Measurements from ENCODE around the gene NUMA1. TPM values are rescaled to one million over a fixed set of nuclear protein-coding genes. Genes with fewer than 3 reads are reported as not detected.

NUMA1 gene
- total RNA-seq, 1 donor from 2014 or later, result 86.0 TPM

DNA sequence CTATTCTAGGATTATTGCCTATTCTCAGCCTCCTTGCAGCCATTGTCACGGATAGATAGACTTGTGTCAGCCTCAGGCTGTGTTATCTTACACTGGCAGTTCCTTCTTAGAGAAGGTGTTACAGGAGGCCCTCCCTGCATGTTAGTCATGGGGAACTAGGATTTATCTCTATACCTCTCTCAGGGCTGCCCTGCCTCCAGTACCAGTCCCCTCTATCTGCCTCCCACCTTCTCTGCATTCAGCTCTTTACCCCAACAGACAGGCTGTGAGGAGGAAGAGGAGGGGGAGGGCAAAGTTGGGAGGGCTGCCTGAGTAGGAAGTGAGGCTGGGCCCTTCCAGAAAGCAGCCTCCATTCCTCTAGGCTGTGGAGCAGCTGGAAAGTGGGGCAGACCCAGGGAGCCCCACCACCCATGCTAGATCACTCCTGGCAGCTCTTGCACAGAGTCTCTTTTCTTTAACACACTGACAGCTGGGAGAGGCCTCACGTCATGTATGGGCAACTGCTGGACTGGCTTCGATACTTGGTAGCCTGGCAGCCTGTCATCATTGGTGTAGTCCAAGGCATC is 84.5 kb downstream of the NUMA1 start:
- DNase-seq (ENCODE audit: low spot score), result peak; percentile 55
- intact Hi-C loops (cut with DNase I), result no loop called here

GRCh38 chr11:71994786-71995185 is 85.6 kb downstream of the NUMA1 start:
- no peak for DNase-seq (ENCODE audit: low spot score)
- intact Hi-C loops (cut with DNase I), result no loop called here

- intact Hi-C loops (cut with DNase I), result no loop called here
- DNase-seq (ENCODE audit: low spot score), result no peak
These were observed 88.1 kb downstream of the NUMA1 start for GRCh38 chr11:71992136-71992730.

DNA sequence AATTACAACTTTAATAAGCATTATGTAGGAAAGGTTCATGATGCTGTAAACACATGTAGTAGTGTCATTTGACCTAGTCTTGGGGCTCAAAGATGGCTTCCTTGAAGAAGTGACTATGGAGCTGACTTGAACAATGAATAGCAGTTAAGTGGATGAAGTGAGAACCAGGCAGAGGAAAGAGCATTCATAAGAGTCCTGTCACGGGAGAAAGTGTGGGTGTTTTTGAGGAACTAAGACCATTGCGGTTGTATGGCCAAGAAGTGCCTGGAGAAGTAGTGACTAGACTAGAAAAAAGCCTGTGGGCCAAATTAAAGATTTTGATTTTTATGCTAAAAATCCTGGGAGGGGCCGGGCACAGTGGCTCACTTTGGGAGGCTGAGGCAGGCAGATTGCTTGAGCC is 88.8 kb downstream of the NUMA1 start:
- DNase-seq (ENCODE audit: low spot score), result no peak
- intact Hi-C loops (cut with DNase I), result no loop called here

GRCh38 chr11:71990701-71991100 is 89.6 kb downstream of the NUMA1 start:
- no peak for DNase-seq (ENCODE audit: low spot score)
- intact Hi-C loops (cut with DNase I), result no loop called here

GRCh38 chr11:71988050-71988449 is 92.3 kb downstream of the NUMA1 start:
- no peak for DNase-seq (ENCODE audit: low spot score)
- intact Hi-C loops (cut with DNase I), result no loop called here

- intact Hi-C loops (cut with DNase I), result no loop called here
- no peak for DNase-seq (ENCODE audit: low spot score)
These were observed 92.8 kb downstream of the NUMA1 start for GRCh38 chr11:71987521-71987920.

GRCh38 chr11:71986131-71986530 is 94.2 kb downstream of the NUMA1 start:
- intact Hi-C loops (cut with DNase I), result no loop called here
- DNase-seq (ENCODE audit: low spot score), result no peak

GRCh38 chr11:71979602-71980001 is 100.7 kb downstream of the NUMA1 start:
- intact Hi-C loops (cut with DNase I), result loop anchor here (5.0 kb wide), 2 partner anchors 168 to 448 kb away; no protein-coding TSS in a partner anchor
- no peak for DNase-seq (ENCODE audit: low spot score)

- DNase-seq (ENCODE audit: low spot score), result no peak
- intact Hi-C loops (cut with DNase I), result loop anchor here (5.0 kb wide), 2 partner anchors 168 to 448 kb away; no protein-coding TSS in a partner anchor
These were observed 101.2 kb downstream of the NUMA1 start for GRCh38 chr11:71979094-71979493.

DNA sequence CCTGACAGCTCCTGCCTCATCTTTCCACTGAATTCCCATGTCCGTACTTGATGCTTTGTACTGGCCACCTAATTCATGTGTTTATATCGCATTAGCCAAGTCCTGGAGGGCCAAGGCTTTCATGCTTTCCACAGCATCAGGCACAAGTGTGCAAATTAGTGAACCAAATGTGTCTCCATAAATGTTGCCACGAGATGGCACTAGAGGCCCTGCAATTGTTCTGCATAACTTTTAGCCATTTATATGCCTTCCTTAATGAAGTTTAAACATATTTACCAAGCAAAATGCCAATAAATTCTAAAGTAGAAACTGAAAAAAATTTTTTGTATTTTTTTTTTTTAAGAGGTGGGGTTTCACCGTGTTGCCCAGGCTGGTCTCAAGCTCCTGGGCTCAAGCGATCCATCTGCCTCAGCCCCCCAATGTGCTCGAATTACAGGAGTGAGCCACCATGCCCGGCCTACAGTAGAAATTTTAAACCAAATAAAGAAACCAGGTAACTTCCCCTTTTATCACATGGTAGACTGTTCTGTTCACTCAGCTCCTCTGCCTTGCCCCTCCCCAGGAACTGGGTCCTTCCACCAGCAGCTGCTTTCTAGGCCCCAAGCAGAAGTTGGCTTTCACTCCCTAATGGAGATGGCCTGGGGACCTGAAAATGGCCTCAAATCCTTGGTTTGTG is 102.5 kb downstream of the NUMA1 start:
- intact Hi-C loops (cut with DNase I), result loop anchor here (2.0 to 5.0 kb wide), 3 partner anchors 113 to 449 kb away; no protein-coding TSS in a partner anchor
- DNase-seq (ENCODE audit: low spot score), result no peak

GRCh38 chr11:71977090-71977489 is 103.3 kb downstream of the NUMA1 start:
- DNase-seq (ENCODE audit: low spot score), result no peak
- intact Hi-C loops (cut with DNase I), result loop anchor here (2.0 to 5.0 kb wide), 3 partner anchors 114 to 450 kb away; no protein-coding TSS in a partner anchor

DNA sequence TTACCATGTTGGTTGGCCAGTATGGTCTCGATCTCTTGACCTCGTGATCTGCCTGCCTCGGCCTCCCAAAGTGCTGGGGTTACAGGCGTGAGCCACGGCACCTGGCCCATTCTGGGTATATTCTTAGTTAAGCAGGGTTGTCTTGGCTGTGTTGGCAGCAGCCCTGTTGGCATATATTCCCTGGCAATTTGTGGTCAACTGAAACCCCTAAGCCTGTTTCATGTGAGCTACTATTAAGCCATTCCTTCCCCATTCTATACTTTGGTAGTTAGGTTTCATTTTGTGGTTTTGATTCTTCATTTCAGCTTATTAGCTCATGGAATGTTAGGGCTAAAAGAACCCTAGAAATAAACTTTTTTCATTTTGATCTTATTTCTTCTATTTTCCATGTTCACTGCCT is 103.8 kb downstream of the NUMA1 start:
- no peak for DNase-seq (ENCODE audit: low spot score)
- intact Hi-C loops (cut with DNase I), result loop anchor here (2.0 to 5.0 kb wide), 3 partner anchors 114 to 451 kb away; no protein-coding TSS in a partner anchor

DNA sequence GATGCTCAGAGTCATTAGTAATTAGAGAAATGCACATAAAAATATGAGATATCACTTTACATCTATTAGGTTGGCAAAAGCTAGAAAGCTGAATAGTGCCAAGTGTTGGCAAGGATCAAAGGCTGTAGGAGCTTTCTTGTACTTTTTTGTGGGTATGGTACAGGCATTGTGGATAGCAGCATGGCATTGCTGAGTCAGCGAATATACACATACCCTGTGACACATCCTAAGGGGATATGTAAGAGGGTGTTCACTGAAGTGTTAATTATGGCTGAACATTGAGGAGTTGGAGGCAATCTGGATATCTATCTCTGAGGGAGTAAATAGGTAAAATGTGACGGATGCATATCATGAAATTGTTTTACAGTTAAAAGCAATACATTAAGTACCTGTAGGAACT is 108.7 kb downstream of the NUMA1 start:
- intact Hi-C loops (cut with DNase I), result no loop called here

DNA sequence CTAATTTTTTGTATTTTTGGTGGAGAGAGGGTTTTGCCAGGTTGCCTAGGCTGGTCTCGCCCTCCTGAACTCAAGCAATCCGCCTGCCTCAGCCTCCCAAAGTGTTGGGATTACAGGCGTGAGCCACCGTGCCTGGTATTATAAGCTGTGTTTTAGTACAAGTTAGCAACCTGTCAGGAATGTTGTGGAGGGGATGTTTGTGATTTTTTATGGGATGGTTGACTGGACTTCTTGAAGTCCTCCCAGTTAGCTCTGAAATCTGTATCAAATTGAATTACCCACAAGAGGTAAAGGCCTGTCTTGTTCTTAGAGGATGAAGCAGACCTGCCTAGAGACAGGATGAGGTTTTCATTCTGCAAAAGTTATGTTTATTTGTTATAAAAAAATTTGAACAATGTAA is 115.7 kb downstream of the NUMA1 start:
- no peak for DNase-seq (ENCODE audit: low spot score)
- intact Hi-C loops (cut with DNase I), result no loop called here

More for the DNA sequence above, 108.7 kb downstream of the NUMA1 start:
- DNase-seq (ENCODE audit: low spot score), result no peak

- no peak for DNase-seq (ENCODE audit: low spot score)
- intact Hi-C loops (cut with DNase I), result no loop called here
These were observed 116.9 kb downstream of the NUMA1 start for GRCh38 chr11:71963468-71963867.

DNA sequence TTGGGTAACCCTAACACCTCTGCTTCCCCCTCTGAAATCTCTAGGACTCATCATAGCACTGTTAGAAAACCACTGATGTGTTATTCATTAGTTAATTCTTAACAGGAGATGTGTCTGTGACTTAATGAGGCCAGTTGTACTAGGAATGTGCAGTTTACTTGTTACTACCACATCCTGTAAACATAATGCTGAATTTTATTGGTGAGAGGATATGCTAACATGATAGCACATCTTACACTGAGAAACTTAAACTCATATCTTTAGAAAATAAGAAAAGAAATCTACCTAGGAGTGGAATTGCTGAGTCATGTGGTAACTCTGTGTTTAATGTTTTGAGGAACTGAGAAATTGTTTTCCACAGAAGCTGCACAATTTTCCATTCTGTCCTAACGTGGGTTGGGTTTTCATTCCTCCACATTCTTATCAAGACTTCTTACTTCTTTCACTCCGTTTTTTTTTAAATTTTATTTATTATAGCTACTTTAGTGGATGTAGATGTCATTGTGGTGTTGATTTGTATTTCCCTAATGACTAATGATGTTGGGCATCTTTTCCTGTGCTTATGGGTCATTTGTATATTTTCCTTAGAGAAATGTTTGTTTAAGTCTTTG is 117.8 kb downstream of the NUMA1 start:
- no peak for DNase-seq (ENCODE audit: low spot score)
- intact Hi-C loops (cut with DNase I), result no loop called here

GRCh38 chr11:71955898-71956456 is 124.4 kb downstream of the NUMA1 start:
- DNase-seq (ENCODE audit: low spot score), result no peak
- intact Hi-C loops (cut with DNase I), result no loop called here

Data from cardiac septum (tissue), 1 donor.